ENCODE measurements around the gene CNTNAP2. TPM values are rescaled to one million over a fixed set of nuclear protein-coding genes. Genes with fewer than 3 reads are reported as not detected.
A peak's percentile ranks its signal among the peaks of the same experiment; 100 is the strongest.

CNTNAP2 gene
- total and polyA plus RNA-seq, 7 experiments from 2014 or later = 0.02 to 0.48 (median 0.24) TPM; not detected in 2

DNA sequence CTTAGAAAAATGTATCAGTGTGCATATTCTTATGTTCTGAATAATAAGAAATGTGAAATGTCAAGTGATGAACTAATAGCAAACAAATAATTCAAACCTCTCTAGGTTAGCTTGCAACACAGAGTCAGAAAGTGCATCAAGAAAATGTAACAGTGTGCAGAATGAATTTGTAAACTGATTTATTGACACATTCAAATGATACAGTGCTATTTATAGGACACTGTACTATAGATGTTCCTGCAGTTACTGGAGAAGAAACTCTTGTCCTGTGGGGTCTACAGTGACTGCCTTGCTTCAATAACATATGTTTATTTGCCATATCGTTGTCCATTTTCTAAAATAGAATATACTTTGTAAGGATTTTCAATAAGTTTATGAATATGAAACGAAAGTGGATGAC lies 639.0 kb downstream of the CNTNAP2 start:
- Histone ChIP-seq H3K4me1 (ENCODE audit: control insufficient read depth in 2 of 2, insufficient read depth in 2 of 2, low read length in 2 of 2) (no peaks in the 10 kb centered on the region), H3K36me3 (ENCODE audit: control insufficient read depth in 2 of 3, insufficient read depth in 3 of 3, low read length in 3 of 3) (no peaks in the 10 kb centered on the region), H3K27ac (ENCODE audit: low read depth, low read length) (no peak overlapping the region), H3K27me3 (ENCODE audit: control insufficient read depth in 2 of 2, insufficient read depth in 2 of 2, low read length in 2 of 2) (no peaks in the 10 kb centered on the region), H3K9me3 (ENCODE audit: control insufficient read depth in 2 of 3, low read length in 3 of 3) (no peaks in the 10 kb centered on the region), H3K4me3 (ENCODE audit: low read length) (no peak overlapping the region)
- intact Hi-C loops (cut with micrococcal nuclease) = no loop called here
- POLR2A ChIA-PET = no interaction called here
- Mint-ChIP-seq H3K36me3 (peaks cover 0 to 6% (median 0%) of the 10 kb centered on the region in 5 donors), H3K27me3 (no peaks in the 10 kb centered on the region), H3K4me3 (no peak overlapping the region), H3K9me3 (peaks cover 0 to 29% (median 11%) of the 10 kb centered on the region in 11 donors), H3K4me1 (no peaks in the 10 kb centered on the region), H3K27ac (no peak overlapping the region)
- ATAC-seq = no peak
- no peak for DNase-seq
- CTCF ChIA-PET = no interaction called here

DNA sequence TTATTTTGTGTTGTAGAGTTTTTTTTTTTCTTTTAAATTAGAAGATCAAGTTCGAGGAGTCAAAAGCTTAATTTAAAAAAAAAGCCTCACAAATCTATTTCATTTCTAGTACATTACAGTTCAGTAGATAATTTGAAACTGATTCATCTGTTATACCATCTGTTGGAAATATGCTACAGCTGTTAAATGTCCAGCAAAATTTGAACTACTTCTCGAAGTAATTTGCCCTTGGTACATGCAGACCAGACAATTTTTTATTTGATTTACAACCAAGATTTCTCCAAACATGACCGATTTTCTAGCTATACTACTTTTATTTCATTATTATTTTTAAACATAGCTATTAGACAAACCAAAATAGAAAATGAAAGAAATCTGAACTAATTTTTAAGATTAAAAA lies 647.9 kb downstream of the CNTNAP2 start:
- Mint-ChIP-seq H3K27ac (no peak overlapping the region), H3K9me3 (peaks cover 2 to 15% (median 6%) of the 10 kb centered on the region in 11 donors), H3K36me3 (no peaks in the 10 kb centered on the region), H3K4me3 (no peak overlapping the region), H3K27me3 (no peaks in the 10 kb centered on the region), H3K4me1 (no peaks in the 10 kb centered on the region)
- intact Hi-C loops (cut with micrococcal nuclease) = no loop called here
- DNase-seq = no peak
- no peak for ATAC-seq
- no peak overlapping the region for H3K4me3 ChIP-seq (ENCODE audit: low read length)
- ChIA-PET CTCF (no interaction called here), POLR2A (no interaction called here)
- H3K27ac ChIP-seq (ENCODE audit: low read depth, low read length) = no peak overlapping the region
- H3K27me3 ChIP-seq (ENCODE audit: control insufficient read depth in 2 of 2, insufficient read depth in 2 of 2, low read length in 2 of 2) = no peaks in the 10 kb centered on the region
- H3K4me1 ChIP-seq (ENCODE audit: control insufficient read depth in 2 of 2, insufficient read depth in 2 of 2, low read length in 2 of 2) = no peaks in the 10 kb centered on the region
- no peaks in the 10 kb centered on the region for H3K9me3 ChIP-seq (ENCODE audit: control insufficient read depth in 2 of 3, low read length in 3 of 3)
- H3K36me3 ChIP-seq (ENCODE audit: control insufficient read depth in 2 of 3, insufficient read depth in 3 of 3, low read length in 3 of 3) = no peaks in the 10 kb centered on the region

DNA sequence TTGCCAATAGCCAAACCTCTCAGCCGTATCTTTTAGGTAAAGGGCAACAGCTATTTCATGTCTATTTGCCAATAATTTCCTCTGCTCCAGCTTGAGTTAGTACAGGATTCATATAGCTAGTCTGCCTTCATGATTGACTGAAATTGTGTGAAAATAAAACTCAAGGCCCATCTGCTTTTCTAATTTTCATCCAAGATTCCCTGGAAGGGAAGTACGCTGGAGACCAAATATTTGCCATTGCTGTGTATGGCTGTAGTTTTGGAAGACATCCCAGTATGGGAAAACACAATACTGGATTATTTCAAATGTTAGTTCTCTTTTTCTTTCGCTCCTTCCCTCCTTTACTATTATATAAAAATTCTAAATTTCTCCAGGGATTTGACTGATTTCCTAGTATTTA lies 652.4 kb downstream of the CNTNAP2 start:
- ATAC-seq (no peak), DNase-seq (no peak)
- Histone ChIP-seq H3K27me3 (ENCODE audit: control insufficient read depth in 2 of 2, insufficient read depth in 2 of 2, low read length in 2 of 2) (no peaks in the 10 kb centered on the region), H3K4me1 (ENCODE audit: control insufficient read depth in 2 of 2, insufficient read depth in 2 of 2, low read length in 2 of 2) (no peaks in the 10 kb centered on the region), H3K36me3 (ENCODE audit: control insufficient read depth in 2 of 3, insufficient read depth in 3 of 3, low read length in 3 of 3) (no peaks in the 10 kb centered on the region), H3K9me3 (ENCODE audit: control insufficient read depth in 2 of 3, low read length in 3 of 3) (no peaks in the 10 kb centered on the region), H3K4me3 (ENCODE audit: low read length) (no peak overlapping the region), H3K27ac (ENCODE audit: low read depth, low read length) (no peak overlapping the region)
- ChIA-PET CTCF (no interaction called here), POLR2A (no interaction called here)
- H3K9me3 Mint-ChIP-seq = peaks cover 0 to 10% (median 3%) of the 10 kb centered on the region in 11 donors
- H3K4me3 Mint-ChIP-seq = no peak overlapping the region
- peaks cover 0 to 5% (median 0%) of the 10 kb centered on the region in 7 donors for H3K4me1 Mint-ChIP-seq
- H3K27me3 Mint-ChIP-seq = no peaks in the 10 kb centered on the region
- H3K27ac Mint-ChIP-seq = no peak overlapping the region
- intact Hi-C loops (cut with micrococcal nuclease) = no loop called here
- H3K36me3 Mint-ChIP-seq = peaks cover 0 to 4% (median 0%) of the 10 kb centered on the region in 5 donors

DNA sequence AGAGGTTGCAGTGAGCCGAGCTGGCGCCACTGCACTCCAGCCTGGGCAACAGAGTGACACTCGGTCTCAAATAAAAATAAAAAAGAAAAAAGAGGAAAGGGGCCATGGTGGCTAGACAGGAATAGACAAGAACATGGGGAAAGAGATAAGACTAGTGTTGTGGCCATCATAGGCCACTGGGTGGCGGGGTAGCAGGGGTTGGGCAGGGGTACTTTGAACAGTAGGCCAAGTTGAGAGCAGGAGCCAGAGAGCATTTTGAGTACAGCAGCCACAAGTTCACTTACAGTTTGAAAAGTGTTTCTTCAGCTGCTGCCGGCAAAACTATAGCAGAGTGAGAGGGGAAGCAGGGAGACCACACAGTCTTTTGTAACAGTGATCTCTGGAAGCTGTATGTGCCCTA lies 656.0 kb downstream of the CNTNAP2 start:
- Mint-ChIP-seq H3K27ac (no peak overlapping the region), H3K4me1 (peaks cover 0 to 5% (median 0%) of the 10 kb centered on the region in 7 donors), H3K27me3 (no peaks in the 10 kb centered on the region), H3K4me3 (no peak overlapping the region), H3K36me3 (peaks cover 0 to 4% (median 0%) of the 10 kb centered on the region in 5 donors), H3K9me3 (peaks cover 0 to 10% (median 3%) of the 10 kb centered on the region in 11 donors)
- CTCF ChIA-PET = no interaction called here
- Histone ChIP-seq H3K4me1 (ENCODE audit: control insufficient read depth in 2 of 2, insufficient read depth in 2 of 2, low read length in 2 of 2) (no peaks in the 10 kb centered on the region), H3K36me3 (ENCODE audit: control insufficient read depth in 2 of 3, insufficient read depth in 3 of 3, low read length in 3 of 3) (no peaks in the 10 kb centered on the region), H3K27ac (ENCODE audit: low read depth, low read length) (no peak overlapping the region), H3K27me3 (ENCODE audit: control insufficient read depth in 2 of 2, insufficient read depth in 2 of 2, low read length in 2 of 2) (no peaks in the 10 kb centered on the region), H3K9me3 (ENCODE audit: control insufficient read depth in 2 of 3, low read length in 3 of 3) (no peaks in the 10 kb centered on the region), H3K4me3 (ENCODE audit: low read length) (no peak overlapping the region)
- DNase-seq = no peak
- ATAC-seq = no peak
- intact Hi-C loops (cut with micrococcal nuclease) = no loop called here
- POLR2A ChIA-PET = no interaction called here

DNA sequence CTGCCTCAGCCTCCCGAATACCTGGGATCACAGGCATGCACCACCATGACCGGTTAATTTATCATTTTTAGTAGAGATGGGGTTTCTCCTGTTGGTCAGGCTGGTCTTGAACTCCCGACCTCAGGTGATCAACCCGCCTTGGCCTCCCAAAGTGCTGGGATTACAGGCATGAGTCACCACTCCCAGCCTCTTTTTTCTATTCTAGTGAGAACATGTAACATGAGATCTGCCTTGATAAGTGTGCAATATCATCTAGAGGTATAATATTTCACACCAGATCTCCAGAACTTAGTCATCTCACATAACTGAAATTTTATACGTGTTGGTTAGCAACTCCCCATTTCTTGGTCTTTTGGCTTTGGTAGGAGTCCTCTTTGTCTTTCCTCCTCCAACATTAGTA lies 656.9 kb downstream of the CNTNAP2 start:
- Mint-ChIP-seq H3K4me3 (no peak overlapping the region), H3K27ac (no peak overlapping the region), H3K9me3 (peaks cover 0 to 10% (median 3%) of the 10 kb centered on the region in 11 donors), H3K36me3 (peaks cover 0 to 4% (median 0%) of the 10 kb centered on the region in 5 donors), H3K27me3 (no peaks in the 10 kb centered on the region), H3K4me1 (peaks cover 0 to 5% (median 0%) of the 10 kb centered on the region in 7 donors)
- ChIA-PET CTCF (no interaction called here), POLR2A (no interaction called here)
- ATAC-seq = no peak
- H3K4me3 ChIP-seq (ENCODE audit: low read length) = no peak overlapping the region
- H3K27me3 ChIP-seq (ENCODE audit: control insufficient read depth in 2 of 2, insufficient read depth in 2 of 2, low read length in 2 of 2) = no peaks in the 10 kb centered on the region
- intact Hi-C loops (cut with micrococcal nuclease) = no loop called here
- H3K27ac ChIP-seq (ENCODE audit: low read depth, low read length) = no peak overlapping the region
- no peak for DNase-seq
- no peaks in the 10 kb centered on the region for H3K36me3 ChIP-seq (ENCODE audit: control insufficient read depth in 2 of 3, insufficient read depth in 3 of 3, low read length in 3 of 3)
- no peaks in the 10 kb centered on the region for H3K4me1 ChIP-seq (ENCODE audit: control insufficient read depth in 2 of 2, insufficient read depth in 2 of 2, low read length in 2 of 2)
- no peaks in the 10 kb centered on the region for H3K9me3 ChIP-seq (ENCODE audit: control insufficient read depth in 2 of 3, low read length in 3 of 3)

DNA sequence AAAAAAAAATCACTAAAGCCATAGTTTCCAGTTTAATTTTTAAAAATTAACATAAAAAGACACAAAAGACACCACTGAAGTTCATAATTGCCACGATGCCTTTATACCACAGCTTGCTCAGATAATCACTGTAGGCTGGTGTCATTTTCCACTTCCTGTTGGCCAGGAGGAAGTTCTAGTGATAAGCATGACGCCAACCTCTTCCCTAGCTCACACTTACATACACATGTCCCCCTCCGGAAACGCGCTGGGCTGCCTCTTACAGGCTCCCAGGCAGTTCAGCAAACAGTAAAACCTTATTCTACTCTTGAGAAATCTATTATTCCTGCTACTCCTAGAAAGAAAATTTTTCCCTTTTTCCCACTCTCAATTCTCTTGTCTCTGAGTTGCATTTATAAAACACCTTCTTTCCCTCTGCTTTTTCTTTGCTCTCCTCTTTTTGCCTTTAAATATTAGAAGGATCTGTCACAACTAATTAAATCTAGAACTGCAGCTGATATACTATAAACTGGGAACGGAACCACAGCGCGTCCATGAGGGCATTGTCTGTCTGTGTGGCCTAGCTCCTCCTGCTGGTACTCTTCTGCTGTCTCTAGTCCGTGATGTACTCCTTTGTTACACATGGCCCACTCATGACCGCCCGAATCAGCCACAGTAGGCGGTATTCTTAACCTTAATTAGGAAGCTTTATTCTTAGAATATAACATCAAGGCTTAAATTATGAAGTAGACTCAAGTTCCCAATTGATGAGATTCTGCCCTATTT lies 664.9 kb downstream of the CNTNAP2 start:
- ChIA-PET POLR2A (no interaction called here), CTCF (no interaction called here)
- ATAC-seq = no peak
- Histone ChIP-seq H3K4me1 (ENCODE audit: control insufficient read depth in 2 of 2, insufficient read depth in 2 of 2, low read length in 2 of 2) (no peaks in the 10 kb centered on the region), H3K9me3 (ENCODE audit: control insufficient read depth in 2 of 3, low read length in 3 of 3) (no peaks in the 10 kb centered on the region), H3K4me3 (ENCODE audit: low read length) (no peak overlapping the region), H3K36me3 (ENCODE audit: control insufficient read depth in 2 of 3, insufficient read depth in 3 of 3, low read length in 3 of 3) (no peaks in the 10 kb centered on the region), H3K27me3 (ENCODE audit: control insufficient read depth in 2 of 2, insufficient read depth in 2 of 2, low read length in 2 of 2) (no peaks in the 10 kb centered on the region), H3K27ac (ENCODE audit: low read depth, low read length) (no peak overlapping the region)
- DNase-seq = no peak
- Mint-ChIP-seq H3K36me3 (no peaks in the 10 kb centered on the region), H3K4me1 (no peaks in the 10 kb centered on the region), H3K27ac (no peak overlapping the region), H3K4me3 (no peak overlapping the region), H3K9me3 (peaks cover 0 to 18% (median 5%) of the 10 kb centered on the region in 11 donors), H3K27me3 (no peaks in the 10 kb centered on the region)
- intact Hi-C loops (cut with micrococcal nuclease) = no loop called here

DNA sequence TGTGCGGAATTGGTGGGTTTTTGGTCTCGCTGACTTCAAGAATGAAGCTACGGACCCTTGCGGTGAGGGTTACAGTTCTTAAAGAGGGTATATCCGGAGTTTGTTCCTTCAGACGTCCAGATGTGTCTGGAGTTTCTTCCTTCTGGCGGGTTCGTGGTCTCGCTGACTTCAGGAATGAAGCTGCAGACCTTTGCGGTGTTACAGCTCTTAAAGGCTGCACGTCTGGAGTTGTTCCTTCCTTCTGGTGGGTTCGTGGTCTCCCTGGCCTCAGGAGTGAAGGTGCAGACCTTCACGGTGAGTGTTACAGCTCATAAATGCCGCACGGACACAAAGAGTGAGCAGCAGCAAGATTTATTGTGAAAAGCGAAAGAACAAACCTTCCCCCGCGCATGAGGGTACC lies 670.7 kb downstream of the CNTNAP2 start:
- Histone ChIP-seq H3K36me3 (ENCODE audit: control insufficient read depth in 2 of 3, insufficient read depth in 3 of 3, low read length in 3 of 3) (no peaks in the 10 kb centered on the region), H3K9me3 (ENCODE audit: control insufficient read depth in 2 of 3, low read length in 3 of 3) (no peaks in the 10 kb centered on the region), H3K4me1 (ENCODE audit: control insufficient read depth in 2 of 2, insufficient read depth in 2 of 2, low read length in 2 of 2) (no peaks in the 10 kb centered on the region), H3K27me3 (ENCODE audit: control insufficient read depth in 2 of 2, insufficient read depth in 2 of 2, low read length in 2 of 2) (no peaks in the 10 kb centered on the region), H3K27ac (ENCODE audit: low read depth, low read length) (no peak overlapping the region), H3K4me3 (ENCODE audit: low read length) (no peak overlapping the region)
- peak overlapping the region in 1 of 10 donors; percentile 17 for H3K4me3 Mint-ChIP-seq
- no peaks in the 10 kb centered on the region for H3K36me3 Mint-ChIP-seq
- peaks cover 0 to 11% (median 3%) of the 10 kb centered on the region in 11 donors for H3K9me3 Mint-ChIP-seq
- intact Hi-C loops (cut with micrococcal nuclease) = no loop called here
- no peaks in the 10 kb centered on the region for H3K4me1 Mint-ChIP-seq
- DNase-seq (no peak), ATAC-seq (no peak)
- H3K27ac Mint-ChIP-seq = no peak overlapping the region
- no peaks in the 10 kb centered on the region for H3K27me3 Mint-ChIP-seq
- POLR2A ChIA-PET = no interaction called here
- CTCF ChIA-PET = no interaction called here
